Mononuclear cell (primary cell): ENCODE results near the gene ZNF683. TPM values are rescaled to one million over a fixed set of nuclear protein-coding genes. Genes with fewer than 3 reads are reported as not detected.
"Not testable (repeated sequence)": the region's sequence is repeated elsewhere in the genome, so short reads cannot be mapped to it uniquely, and the experiment has no call there.

Experiments
- H3K27me3 ChIP-seq: 2 replicates; pipeline ENCODE4 v1.6.0; 2011; ENCODE audit warnings: low read length, control low read depth; ENCODE audit not compliant: insufficient read depth
- H3K4me1 ChIP-seq: 2 replicates; pipeline ENCODE4 v1.5.1; 2011; ENCODE audit warnings: mild to moderate bottlenecking, low read length, control low read depth; ENCODE audit not compliant: insufficient read depth
- H3K4me3 ChIP-seq: 2 replicates; pipeline ENCODE4 v1.5.1; 2011; ENCODE audit warnings: mild to moderate bottlenecking, low read length, moderate library complexity
- H3K9me3 ChIP-seq: 2 replicates; pipeline ENCODE4 v1.5.1; 2011; ENCODE audit warnings: low read depth, mild to moderate bottlenecking, control low read depth, low read length
- total RNA-seq: library from RNA; depleted of rRNA; stranded (reverse); fragments of >200 nt; gene quantifications from one replicate; pipeline ENCODE4 v1.2.3, GENCODE V29; 2012

The ZNF683 gene
- total RNA-seq: 1.8 TPM

GRCh38 chr1:26372611-26373010 lies at the start of gene ZNF683:
Gene ZNF683 (minus strand): TSS chr1:26372750. CDS start chr1:26368571, 4,179 bp downstream.
- H3K9me3 ChIP-seq, H3K4me3 ChIP-seq, H3K27me3 ChIP-seq: not testable (repeated sequence)
- H3K4me1 ChIP-seq: peaks cover 79% of the 10 kb centered on the region

- Histone ChIP-seq H3K9me3 (no peaks in the 10 kb centered on the region), H3K4me3 (no peak overlapping the region), H3K27me3 (peaks cover 14% of the 10 kb centered on the region), H3K4me1 (no peaks in the 10 kb centered on the region)
These were observed 46.9 kb upstream of the ZNF683 start for GRCh38 chr1:26419494-26419893.

- H3K9me3 ChIP-seq: no peaks in the 10 kb centered on the region
- H3K4me1 ChIP-seq: no peaks in the 10 kb centered on the region
- peaks cover 19% of the 10 kb centered on the region for H3K27me3 ChIP-seq
- no peak overlapping the region for H3K4me3 ChIP-seq
These were observed 46.4 kb upstream of the ZNF683 start for GRCh38 chr1:26418865-26419349.

- no peaks in the 10 kb centered on the region for H3K4me1 ChIP-seq
- no peak overlapping the region for H3K4me3 ChIP-seq
- no peaks in the 10 kb centered on the region for H3K9me3 ChIP-seq
- H3K27me3 ChIP-seq: peaks cover 33% of the 10 kb centered on the region
These were observed 44.7 kb upstream of the ZNF683 start for GRCh38 chr1:26417111-26417759.

- no peak overlapping the region for H3K4me3 ChIP-seq
- peaks cover 60% of the 10 kb centered on the region for H3K27me3 ChIP-seq
- H3K4me1 ChIP-seq: peaks cover 13% of the 10 kb centered on the region
- no peaks in the 10 kb centered on the region for H3K9me3 ChIP-seq
These were observed 40.5 kb upstream of the ZNF683 start for GRCh38 chr1:26413031-26413430.

GRCh38 chr1:26412180-26412840 lies 39.8 kb upstream of the ZNF683 start:
- no peaks in the 10 kb centered on the region for H3K9me3 ChIP-seq

GRCh38 chr1:26411624-26412074 lies 39.1 kb upstream of the ZNF683 start:
- H3K27me3 ChIP-seq: peaks cover 60% of the 10 kb centered on the region
- no peak overlapping the region for H3K4me3 ChIP-seq
- H3K9me3 ChIP-seq: no peaks in the 10 kb centered on the region
- H3K4me1 ChIP-seq: peaks cover 13% of the 10 kb centered on the region

More at GRCh38 chr1:26412180-26412840, 39.8 kb upstream of the ZNF683 start:
- no peak overlapping the region for H3K4me3 ChIP-seq
- peaks cover 60% of the 10 kb centered on the region for H3K27me3 ChIP-seq
- peaks cover 13% of the 10 kb centered on the region for H3K4me1 ChIP-seq

GRCh38 chr1:26410706-26411623 lies 38.4 kb upstream of the ZNF683 start, which contains the start of gene LIN28A:
Gene LIN28A (plus strand): TSS chr1:26410817. CDS start chr1:26410892, 75 bp downstream.
- Histone ChIP-seq H3K4me3 (no peak within 1 kb of the TSS), H3K9me3 (no peaks in the 10 kb centered on the region), H3K4me1 (peaks cover 13% of the 10 kb centered on the region), H3K27me3 (peaks cover 58% of the 10 kb centered on the region)

- Histone ChIP-seq H3K9me3 (no peaks in the 10 kb centered on the region), H3K4me3 (no peak overlapping the region), H3K4me1 (peaks cover 13% of the 10 kb centered on the region), H3K27me3 (peaks cover 48% of the 10 kb centered on the region)
These were observed 36.7 kb upstream of the ZNF683 start for GRCh38 chr1:26409191-26409807.

GRCh38 chr1:26408604-26409003 lies 36.1 kb upstream of the ZNF683 start:
- H3K4me3 ChIP-seq: no peak overlapping the region
- H3K9me3 ChIP-seq: no peaks in the 10 kb centered on the region
- H3K27me3 ChIP-seq: peaks cover 50% of the 10 kb centered on the region
- peaks cover 13% of the 10 kb centered on the region for H3K4me1 ChIP-seq

- H3K4me1 ChIP-seq: peaks cover 13% of the 10 kb centered on the region
- no peak overlapping the region for H3K4me3 ChIP-seq
- peaks cover 22% of the 10 kb centered on the region for H3K27me3 ChIP-seq
- H3K9me3 ChIP-seq: no peaks in the 10 kb centered on the region
These were observed 32.8 kb upstream of the ZNF683 start for GRCh38 chr1:26405281-26405915.

GRCh38 chr1:26404641-26405040 lies 32.1 kb upstream of the ZNF683 start:
- Histone ChIP-seq H3K4me3 (no peak overlapping the region), H3K9me3 (no peaks in the 10 kb centered on the region), H3K4me1 (peaks cover 10% of the 10 kb centered on the region), H3K27me3 (peaks cover 19% of the 10 kb centered on the region)

- H3K27me3 ChIP-seq: peaks cover 9% of the 10 kb centered on the region
- H3K4me1 ChIP-seq: peaks cover under 1% of the 10 kb centered on the region
- H3K9me3 ChIP-seq: no peaks in the 10 kb centered on the region
- H3K4me3 ChIP-seq: no peak overlapping the region
These were observed 31.1 kb upstream of the ZNF683 start for GRCh38 chr1:26403656-26404055.

- Histone ChIP-seq H3K9me3 (no peaks in the 10 kb centered on the region), H3K27me3 (peaks cover 8% of the 10 kb centered on the region), H3K4me1 (no peaks in the 10 kb centered on the region), H3K4me3 (no peak overlapping the region)
These were observed 29.3 kb upstream of the ZNF683 start for GRCh38 chr1:26401891-26402290.
